Endothelial cell of umbilical vein (primary cell): ENCODE measurements around the gene PLCG2. TPM values are rescaled to one million over a fixed set of nuclear protein-coding genes. Genes with fewer than 3 reads are reported as not detected.

Experiments used
- BruUV-seq: library from RNA; stranded (reverse); fragments of 400-500 nt; replicated peaks from 2 replicates; lab custom pipeline; 2021; lab: Mats Ljungman, UMichigan
- CTCF ChIA-PET: fragments of 300-600, 350-600 bp; sonication (Branson Sonifier 250); formaldehyde crosslinking; loops from one replicate; lab custom pipeline; 2021; ENCODE audit warnings: antibody characterized with exemption, inconsistent platforms; lab: Charles Lee
- POLR2A ChIA-PET: fragments of 300-600, 350-600 bp; sonication (Branson Sonifier 250); formaldehyde crosslinking; loops from one replicate; lab custom pipeline; 2021; ENCODE audit warnings: antibody characterized with exemption, inconsistent platforms; lab: Charles Lee
- DNase-seq: peaks from one replicate; pipeline ENCODE4 v3.0.0-alpha.2; 2011; ENCODE audit warnings: low read depth, low spot score
- FAIRE-seq: peaks from 2 replicates; lab custom pipeline; 2011; peaks lifted over from hg19 to GRCh38; lab: Jason Lieb, UNC
- H2AFZ ChIP-seq: 2 replicates; pipeline ENCODE4 v1.6.0; 2012; ENCODE audit warnings: low read depth, low read length, control low read depth, inconsistent platforms
- H3K27ac ChIP-seq: 2 replicates; pipeline ENCODE4 v1.5.1; 2011; ENCODE audit warnings: low read depth, mild to moderate bottlenecking, control low read depth, low read length, moderate library complexity; ENCODE audit not compliant: insufficient read depth
- H3K27me3 ChIP-seq, 2 experiments: 2 replicates each; pipeline versions ENCODE4 v1.6.0 to v1.6.1; 2011; ENCODE audit warnings: low read length in 2 of 2, mixed read lengths in 1 of 2; ENCODE audit not compliant: control insufficient read depth in 2 of 2, insufficient read depth in 2 of 2
- H3K36me3 ChIP-seq, 2 experiments: 2 replicates in 1 of 2; 3 replicates in 1 of 2; pipeline ENCODE4 v1.5.1; 2011; ENCODE audit warnings: low read length in 2 of 2, mild to moderate bottlenecking in 1 of 2, moderate library complexity in 1 of 2; ENCODE audit not compliant: control insufficient read depth in 2 of 2, insufficient read depth in 2 of 2; ENCODE audit errors: extremely low read depth in 1 of 2
- H3K4me1 ChIP-seq: 3 replicates; pipeline ENCODE4 v1.5.1; 2011; ENCODE audit warnings: mild to moderate bottlenecking, low read length; ENCODE audit not compliant: control insufficient read depth, insufficient read depth; ENCODE audit errors: extremely low read depth
- H3K4me2 ChIP-seq: 2 replicates; pipeline ENCODE4 v1.6.1; 2011; ENCODE audit warnings: low read length, control low read depth, mixed read lengths; ENCODE audit not compliant: insufficient read depth
- H3K4me3 ChIP-seq, 3 experiments: fragments of 200-600 bp in 1 of 3; sonication (generic), shearing (Covaris generic) in 1 of 3; replicated peaks in 1 of 3; 2 replicates each; pipeline ENCODE4 v1.5.1; 2011 to 2016; ENCODE audit warnings: control low read depth in 3 of 3, low read length in 3 of 3, mild to moderate bottlenecking in 2 of 3, inconsistent platforms in 1 of 3, low read depth in 1 of 3, moderate library complexity in 1 of 3; ENCODE audit not compliant: insufficient read depth in 1 of 3
- H3K79me2 ChIP-seq: 2 replicates; pipeline ENCODE4 v1.6.0; 2012; ENCODE audit warnings: low read length, inconsistent platforms; ENCODE audit not compliant: control insufficient read depth, insufficient read depth
- H3K9ac ChIP-seq: replicated peaks from 2 replicates; pipeline ENCODE3; 2011; ENCODE audit warnings: low read length, control low read depth; ENCODE audit not compliant: insufficient read depth; ENCODE audit errors: extremely low read depth
- H3K9me1 ChIP-seq: replicated peaks from 3 replicates; pipeline ENCODE4 v1.6.0; 2011; ENCODE audit warnings: mild to moderate bottlenecking, low read length; ENCODE audit not compliant: control insufficient read depth, insufficient read depth; ENCODE audit errors: extremely low read depth
- H3K9me3 ChIP-seq: replicated peaks from 2 replicates; pipeline ENCODE4 v1.5.1; 2012; ENCODE audit warnings: low read length, inconsistent platforms; ENCODE audit not compliant: control insufficient read depth, insufficient read depth
- H4K20me1 ChIP-seq: replicated peaks from 2 replicates; pipeline ENCODE3; 2011; ENCODE audit warnings: mild to moderate bottlenecking, low read length; ENCODE audit not compliant: control insufficient read depth, insufficient read depth; ENCODE audit errors: extremely low read depth
- EZH2 ChIP-seq: IDR thresholded peaks from 2 replicates; pipeline ENCODE4 v1.6.1; 2012; ENCODE audit warnings: borderline replicate concordance, low read depth, mild to moderate bottlenecking, moderate library complexity, low read length, inconsistent platforms; ENCODE audit not compliant: severe bottlenecking
- FOS ChIP-seq: IDR thresholded peaks from 2 replicates; pipeline ENCODE4 v1.6.1; 2011; ENCODE audit warnings: mild to moderate bottlenecking, low read length, moderate library complexity, borderline replicate concordance; ENCODE audit not compliant: insufficient read depth
- GATA2 ChIP-seq: IDR thresholded peaks from 2 replicates; pipeline ENCODE4 v1.7.0; 2011; ENCODE audit warnings: low read depth, mild to moderate bottlenecking, moderate library complexity, mixed read lengths, low read length; ENCODE audit not compliant: insufficient read length, insufficient read depth
- JUN ChIP-seq: IDR thresholded peaks from 2 replicates; pipeline ENCODE4 v1.6.1; 2011; ENCODE audit warnings: borderline replicate concordance, low read depth; ENCODE audit not compliant: insufficient read length, insufficient read depth
- MYC ChIP-seq: IDR thresholded peaks from one replicate; pipeline ENCODE4 v1.6.1; 2011; ENCODE audit warnings: mild to moderate bottlenecking, low read depth, low read length
- POLR2A ChIP-seq: IDR thresholded peaks from 2 replicates; pipeline ENCODE4 v1.6.1; 2012; ENCODE audit warnings: low read depth, mild to moderate bottlenecking, control low read depth, low read length
- POLR2AphosphoS5 ChIP-seq: IDR thresholded peaks from 2 replicates; pipeline ENCODE4 v1.6.1; 2012; ENCODE audit warnings: low read depth, mild to moderate bottlenecking, control low read depth, low read length, moderate library complexity; ENCODE audit not compliant: insufficient read depth
- dilution Hi-C: fragments of 300-500 bp; cut with MboI; formaldehyde crosslinking; loops from one replicate; pipeline ENCODE4 v1.15.0; 2019; ENCODE audit warnings: low sequenced_read_pairs; ENCODE audit not compliant: extremely low pct_ligation_motif_present
- intact Hi-C: fragments of 100-400 bp; cut with micrococcal nuclease; formaldehyde crosslinking; loops from one replicate; pipeline ENCODE4 v1.10.0; 2022
- polyA plus RNA-seq, 4 experiments: library from polyadenylated mRNA; depleted of rRNA in 3 of 4; stranded (reverse) in 3 of 4; unstranded in 1 of 4; fragments of >200 nt; gene quantifications; 2 replicates each; pipeline versions ENCODE4 v1.2.1 to v1.2.3, GENCODE V29; 2011 to 2012; ENCODE audit warnings: missing spikeins in 1 of 4
- total RNA-seq: library from RNA; stranded (reverse); gene quantifications from 2 replicates; pipeline ENCODE4 v1.2.3, GENCODE V29; 2021
- TF ChIP-seq, protein P1 (sequence below): IDR thresholded peaks from 2 replicates; pipeline ENCODE4 v1.6.1; 2011; ENCODE audit not compliant: insufficient read depth, insufficient read length
- TF ChIP-seq, protein P2 (sequence below), 2 donors: IDR thresholded peaks; 1 replicate in 1 of 2; 2 replicates in 1 of 2; pipeline ENCODE4 v1.5.1; 2011; ENCODE audit warnings: low read length in 2 of 2, mild to moderate bottlenecking in 2 of 2, moderate library complexity in 2 of 2, control low read depth in 1 of 2, inconsistent platforms in 1 of 2, low read depth in 1 of 2; ENCODE audit not compliant: insufficient read depth in 1 of 2; ENCODE audit errors: extremely low read depth in 1 of 2

PLCG2 gene
- total and polyA plus RNA-seq, 2 donors (not counting 3 experiments of a cell fraction or from before 2014, with no cell fraction given), result 10.8 to 13.6 TPM

DNA sequence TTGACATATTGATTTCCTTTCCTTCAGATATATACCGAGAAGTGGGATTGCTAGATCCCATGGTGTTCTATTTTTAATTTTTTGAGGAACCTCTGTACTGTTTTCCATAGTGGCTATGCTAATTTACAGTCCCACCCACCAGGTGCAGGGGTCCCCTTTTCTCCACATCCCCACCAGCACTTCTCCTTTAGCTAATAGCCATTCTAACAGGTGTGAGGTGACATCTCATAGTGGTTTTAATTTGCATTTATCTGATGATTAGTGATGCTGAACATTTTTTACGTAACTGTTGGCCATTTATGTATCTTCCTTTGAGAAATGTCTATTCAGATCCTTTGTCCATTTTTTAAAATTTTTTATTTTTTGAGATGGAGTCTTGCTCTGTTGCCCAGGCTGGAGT is 138.3 kb downstream of the PLCG2 start:
- intact Hi-C loops, result no loop called here
- no peak for TF ChIP-seq POLR2A
- TF ChIP-seq, protein P1, sequence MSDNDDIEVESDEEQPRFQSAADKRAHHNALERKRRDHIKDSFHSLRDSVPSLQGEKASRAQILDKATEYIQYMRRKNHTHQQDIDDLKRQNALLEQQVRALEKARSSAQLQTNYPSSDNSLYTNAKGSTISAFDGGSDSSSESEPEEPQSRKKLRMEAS, result no peak
- TF ChIP-seq POLR2AphosphoS5, result no peak
- TF ChIP-seq FOS, result no peak
- no peak for TF ChIP-seq EZH2
- TF ChIP-seq GATA2, result no peak
- no peak for TF ChIP-seq MYC
- TF ChIP-seq, protein P2, sequence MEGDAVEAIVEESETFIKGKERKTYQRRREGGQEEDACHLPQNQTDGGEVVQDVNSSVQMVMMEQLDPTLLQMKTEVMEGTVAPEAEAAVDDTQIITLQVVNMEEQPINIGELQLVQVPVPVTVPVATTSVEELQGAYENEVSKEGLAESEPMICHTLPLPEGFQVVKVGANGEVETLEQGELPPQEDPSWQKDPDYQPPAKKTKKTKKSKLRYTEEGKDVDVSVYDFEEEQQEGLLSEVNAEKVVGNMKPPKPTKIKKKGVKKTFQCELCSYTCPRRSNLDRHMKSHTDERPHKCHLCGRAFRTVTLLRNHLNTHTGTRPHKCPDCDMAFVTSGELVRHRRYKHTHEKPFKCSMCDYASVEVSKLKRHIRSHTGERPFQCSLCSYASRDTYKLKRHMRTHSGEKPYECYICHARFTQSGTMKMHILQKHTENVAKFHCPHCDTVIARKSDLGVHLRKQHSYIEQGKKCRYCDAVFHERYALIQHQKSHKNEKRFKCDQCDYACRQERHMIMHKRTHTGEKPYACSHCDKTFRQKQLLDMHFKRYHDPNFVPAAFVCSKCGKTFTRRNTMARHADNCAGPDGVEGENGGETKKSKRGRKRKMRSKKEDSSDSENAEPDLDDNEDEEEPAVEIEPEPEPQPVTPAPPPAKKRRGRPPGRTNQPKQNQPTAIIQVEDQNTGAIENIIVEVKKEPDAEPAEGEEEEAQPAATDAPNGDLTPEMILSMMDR (IDR thresholded peaks at IDR 0.05; ENCODE audit: extremely low read depth in 1 of 2, insufficient read depth in 1 of 2, low read depth in 1 of 2, low read length in 2 of 2), result no peak
- no peak for TF ChIP-seq JUN
- no peaks in the 10 kb centered on the region for H3K9me3 ChIP-seq
- no peak overlapping the region for H3K9ac ChIP-seq
- no TSS peak for BruUV-seq
- ChIA-PET POLR2A (no interaction called here), CTCF (interaction anchor here (1.6 to 1.7 kb wide), 2 partner anchors 16 to 23 kb away, joined by 3 to 7 read pairs; no protein-coding TSS in a partner anchor)
- DNase-seq (no peak), FAIRE-seq (no peak)
- peaks cover 2% of the 10 kb centered on the region for H3K4me1 ChIP-seq
- no peaks in the 10 kb centered on the region for H3K9me1 ChIP-seq
- H3K36me3 ChIP-seq, result no peaks in the 10 kb centered on the region
- dilution Hi-C loops, result no loop called here
- no peaks in the 10 kb centered on the region for H4K20me1 ChIP-seq
- H3K27ac ChIP-seq, result no peak overlapping the region
- H3K4me3 ChIP-seq, result no peak overlapping the region
- H2AFZ ChIP-seq, result no peak overlapping the region
- H3K27me3 ChIP-seq, result no peaks in the 10 kb centered on the region
- no peaks in the 10 kb centered on the region for H3K79me2 ChIP-seq
- no peak overlapping the region for H3K4me2 ChIP-seq
